GM19351 (cell line): ENCODE data around the gene UMODL1.

Experiments
- ATAC-seq: cut with Tn5 transposase; IDR thresholded peaks from one replicate; pipeline ENCODE4 v1.9.1; 2021; ENCODE audit warnings: mild to moderate bottlenecking, moderate library complexity; ENCODE audit not compliant: unreplicated experiment

Gene UMODL1

GRCh38 chr21:42095581-42095980, 24.5 kb downstream of the UMODL1 start:
- ATAC-seq: no peak

- no peak for ATAC-seq
Observed at GRCh38 chr21:42096566-42096965, 25.4 kb downstream of the UMODL1 start.

- ATAC-seq: no peak
Observed at GRCh38 chr21:42097274-42097673, 26.2 kb downstream of the UMODL1 start.

GRCh38 chr21:42097860-42098454, 26.8 kb downstream of the UMODL1 start:
- ATAC-seq: no peak

GRCh38 chr21:42098957-42099505, 27.9 kb downstream of the UMODL1 start:
- ATAC-seq: no peak

- ATAC-seq: no peak
Observed at GRCh38 chr21:42101246-42101645, 30.1 kb downstream of the UMODL1 start.

GRCh38 chr21:42102076-42102475, 31.0 kb downstream of the UMODL1 start:
- no peak for ATAC-seq

- ATAC-seq: no peak
Observed at GRCh38 chr21:42102526-42102925, 31.4 kb downstream of the UMODL1 start.

- ATAC-seq: no peak
Observed at GRCh38 chr21:42102991-42103390, 31.9 kb downstream of the UMODL1 start.

- no peak for ATAC-seq
Observed at GRCh38 chr21:42103843-42104242, 32.7 kb downstream of the UMODL1 start.

GRCh38 chr21:42105476-42106315, 34.6 kb downstream of the UMODL1 start:
- ATAC-seq: no peak

- no peak for ATAC-seq
Observed at GRCh38 chr21:42106425-42106824, 35.3 kb downstream of the UMODL1 start.

GRCh38 chr21:42107177-42107880, 36.2 kb downstream of the UMODL1 start:
- ATAC-seq: peak; percentile 10

GRCh38 chr21:42107881-42108553, 36.9 kb downstream of the UMODL1 start:
- peak; percentile 91 for ATAC-seq

- ATAC-seq: peak; percentile 1
Observed at GRCh38 chr21:42108554-42109340, 37.6 kb downstream of the UMODL1 start.

- no peak for ATAC-seq
Observed at GRCh38 chr21:42109473-42109872, 38.4 kb downstream of the UMODL1 start.

- no peak for ATAC-seq
Observed at GRCh38 chr21:42109873-42110525, 38.9 kb downstream of the UMODL1 start.

GRCh38 chr21:42110691-42111469, 39.8 kb downstream of the UMODL1 start:
- ATAC-seq: no peak

- no peak for ATAC-seq
Observed at GRCh38 chr21:42111470-42111743, 40.3 kb downstream of the UMODL1 start.
